ENCODE measurements around the gene TNFAIP8L2. TPM values are rescaled to one million over a fixed set of nuclear protein-coding genes. Genes with fewer than 3 reads are reported as not detected.
"Not testable (repeated sequence)": the region's sequence is repeated elsewhere in the genome, so short reads cannot be mapped to it uniquely, and the experiment has no call there.

Gene TNFAIP8L2
- total RNA-seq, 1 experiment from 2014 or later, result not detected

GRCh38 chr1:151146072-151146411, 10.4 kb upstream of the TNFAIP8L2 start:
- no peak for DNase-seq (ENCODE audit: low read depth)

DNA sequence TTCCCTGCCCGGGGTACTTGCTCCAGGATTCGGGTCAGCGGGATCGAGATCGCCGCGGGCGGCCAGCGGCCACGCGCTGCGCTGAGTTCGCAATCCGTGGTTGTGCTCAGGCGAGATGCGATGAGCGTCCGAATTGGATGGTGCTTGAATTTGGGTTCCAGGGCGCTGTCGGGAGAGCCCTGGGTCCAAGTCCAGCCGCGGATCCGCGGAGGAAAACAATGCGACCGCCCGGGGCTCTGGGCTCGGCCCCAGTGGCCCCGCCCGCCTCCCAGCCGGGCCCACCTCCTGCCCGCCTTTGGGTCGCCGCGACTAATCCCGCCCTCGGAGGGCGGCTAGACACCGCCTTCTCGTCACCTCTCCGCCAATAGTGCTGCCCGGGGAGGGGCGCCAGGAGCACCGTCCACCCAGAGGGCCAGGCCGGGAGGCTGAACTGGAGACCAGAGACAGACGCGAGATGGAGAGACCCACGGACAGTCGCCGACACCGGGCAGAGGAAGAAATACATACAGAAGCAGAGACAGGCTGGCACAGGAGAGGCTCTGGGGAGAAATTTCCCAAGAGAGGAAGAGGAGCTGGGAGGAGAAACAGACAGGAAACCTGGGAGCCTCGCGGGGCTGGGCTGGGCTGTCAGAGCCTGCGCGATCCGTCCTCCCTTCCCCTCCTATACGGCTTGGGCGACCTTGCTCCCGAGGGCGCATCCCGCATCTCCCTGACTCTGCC, 9.9 kb upstream of the TNFAIP8L2 start, which contains the start of gene SEMA6C:
TSS of gene SEMA6C (minus strand) at position 220 of the 720 bp plus-strand sequence. CDS start 4,010 bp downstream, outside the sequence.
- DNase-seq (ENCODE audit: low read depth), result peak; percentile 96

GRCh38 chr1:151147132-151147503, 9.3 kb upstream of the TNFAIP8L2 start:
- no peak for DNase-seq (ENCODE audit: low read depth)

DNA sequence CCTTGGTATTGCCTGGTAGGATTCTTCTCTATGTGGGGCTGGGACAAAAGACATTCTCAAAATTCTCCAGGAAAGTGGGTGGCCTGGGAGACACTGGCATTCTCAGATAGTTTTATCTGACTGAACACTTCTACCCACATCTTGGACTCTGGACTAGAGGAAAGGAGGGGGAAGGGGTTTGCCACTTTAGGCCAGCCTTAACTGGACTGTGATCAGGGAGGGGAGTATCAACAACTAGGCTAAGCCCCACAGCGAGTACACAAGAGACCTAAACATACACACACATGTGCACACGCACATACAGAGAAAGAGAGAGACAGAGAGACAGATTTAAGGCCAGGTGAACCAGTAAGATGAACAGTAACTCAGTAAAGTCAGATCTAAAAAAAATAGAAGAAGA, 8.8 kb upstream of the TNFAIP8L2 start:
- no peak for DNase-seq (ENCODE audit: low read depth)

- no peak for DNase-seq (ENCODE audit: low read depth)
Measured at GRCh38 chr1:151157067-151157531, 650 bp downstream of the TNFAIP8L2 start.

DNA sequence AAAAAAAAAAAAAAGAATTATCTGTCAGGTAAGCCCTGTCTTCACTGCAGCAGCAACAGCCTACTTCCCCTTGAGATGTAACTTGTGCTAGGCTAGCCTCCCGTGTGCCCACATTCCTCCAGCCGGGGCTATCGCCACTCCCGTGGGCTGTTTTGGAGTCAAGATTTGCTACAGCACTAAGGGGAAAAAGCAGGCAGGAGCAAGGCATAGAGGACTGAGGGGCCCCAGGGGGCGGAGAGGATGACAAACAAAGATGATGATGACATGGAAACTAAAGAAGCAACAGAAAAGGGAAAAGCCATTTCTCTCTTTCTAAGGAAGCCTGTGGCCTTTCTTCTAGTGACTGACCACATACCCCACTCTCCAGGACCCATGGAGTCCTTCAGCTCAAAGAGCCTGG, 1.9 kb downstream of the TNFAIP8L2 start:
- DNase-seq (ENCODE audit: low read depth), result no peak

- DNase-seq (ENCODE audit: low read depth), result no peak
Measured at GRCh38 chr1:151158751-151159251, 2.4 kb downstream of the TNFAIP8L2 start.

- no peak for DNase-seq (ENCODE audit: low read depth)
Measured at GRCh38 chr1:151159373-151159772, 2.9 kb downstream of the TNFAIP8L2 start.

DNA sequence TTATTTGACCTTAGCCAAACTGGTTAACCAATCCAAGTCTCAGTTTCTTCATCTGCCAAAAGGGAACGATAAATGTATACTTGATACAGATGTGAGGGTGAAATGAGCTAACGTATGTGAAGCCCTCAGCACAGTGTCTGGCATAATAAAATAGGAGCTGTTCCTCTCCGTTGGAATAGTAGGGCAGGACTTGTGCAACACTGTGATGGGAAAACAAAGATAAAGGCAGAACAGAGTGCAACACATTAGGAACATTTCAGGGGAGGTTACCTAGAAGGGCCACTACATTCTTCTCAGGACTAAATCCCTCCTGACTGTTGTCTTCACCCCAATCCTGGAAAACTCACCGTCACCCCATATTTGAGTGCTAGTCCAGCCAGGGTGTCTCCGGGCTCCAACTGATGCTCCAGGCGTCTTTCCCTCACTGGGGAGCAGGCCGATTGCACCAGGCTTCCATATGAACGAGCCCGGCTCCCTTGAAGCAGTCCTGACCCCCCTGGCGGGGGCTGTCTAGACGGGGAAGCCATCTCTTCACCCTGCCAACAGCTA, 8.4 kb downstream of the TNFAIP8L2 start:
- DNase-seq (ENCODE audit: low read depth), result no peak

DNA sequence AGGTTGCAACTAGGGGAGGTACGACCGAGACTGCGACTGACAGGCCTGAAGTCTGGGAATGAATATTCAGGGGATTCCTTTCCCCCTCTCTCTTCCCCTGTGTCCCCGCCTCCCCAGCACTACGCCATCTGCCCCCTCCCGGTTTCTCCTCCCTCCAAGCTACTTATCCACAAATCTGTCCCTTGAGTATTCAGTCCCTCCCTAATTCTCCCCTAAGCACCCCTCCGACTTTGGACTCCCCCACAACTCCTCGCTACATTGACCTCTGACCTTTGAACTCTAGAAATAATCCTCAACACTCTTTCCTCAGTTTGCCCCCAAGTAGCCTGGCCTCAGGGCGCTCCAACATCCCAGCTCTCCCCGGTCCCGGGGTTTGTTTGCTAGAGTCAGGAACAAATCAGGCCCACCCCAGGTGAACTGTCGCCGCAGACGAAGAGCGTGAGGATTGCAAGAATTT, 8.9 kb downstream of the TNFAIP8L2 start:
- DNase-seq (ENCODE audit: low read depth), result peak; percentile 41

GRCh38 chr1:151165738-151166504, 9.5 kb downstream of the TNFAIP8L2 start, which contains the start of the genes LYSMD1 and SCNM1:
LYSMD1 (minus strand) TSS chr1:151165902; CDS start chr1:151165258, 644 bp downstream.
SCNM1 (plus strand) TSS chr1:151166144; CDS start chr1:151166153, 9 bp downstream.
- peak; percentile 99 for DNase-seq (ENCODE audit: low read depth)

GRCh38 chr1:151166505-151166956, 10.1 kb downstream of the TNFAIP8L2 start:
- peak; percentile 60 for DNase-seq (ENCODE audit: low read depth)

DNA sequence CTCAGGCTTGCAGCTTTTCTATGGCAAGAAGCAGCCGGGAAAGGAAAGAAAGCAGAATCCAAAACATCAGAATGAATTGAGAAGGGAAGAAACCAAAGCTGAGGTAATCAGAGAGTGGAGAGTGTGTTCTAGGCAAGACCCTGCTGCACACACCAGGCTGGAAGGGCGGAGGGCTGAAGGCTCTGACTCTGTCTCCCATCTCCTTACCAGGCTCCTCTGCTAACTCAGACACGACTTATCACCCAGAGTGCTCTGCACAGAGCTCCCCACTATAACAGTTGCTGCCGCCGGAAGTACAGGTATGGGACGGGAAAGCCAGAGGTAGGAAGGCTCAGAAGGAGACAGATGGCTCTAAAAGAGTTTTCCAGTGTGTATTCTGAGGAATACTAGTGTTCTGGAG, 10.7 kb downstream of the TNFAIP8L2 start:
- no peak for DNase-seq (ENCODE audit: low read depth)

GRCh38 chr1:151171190-151171589, 14.7 kb downstream of the TNFAIP8L2 start:
- DNase-seq (ENCODE audit: low read depth), result no peak

DNA sequence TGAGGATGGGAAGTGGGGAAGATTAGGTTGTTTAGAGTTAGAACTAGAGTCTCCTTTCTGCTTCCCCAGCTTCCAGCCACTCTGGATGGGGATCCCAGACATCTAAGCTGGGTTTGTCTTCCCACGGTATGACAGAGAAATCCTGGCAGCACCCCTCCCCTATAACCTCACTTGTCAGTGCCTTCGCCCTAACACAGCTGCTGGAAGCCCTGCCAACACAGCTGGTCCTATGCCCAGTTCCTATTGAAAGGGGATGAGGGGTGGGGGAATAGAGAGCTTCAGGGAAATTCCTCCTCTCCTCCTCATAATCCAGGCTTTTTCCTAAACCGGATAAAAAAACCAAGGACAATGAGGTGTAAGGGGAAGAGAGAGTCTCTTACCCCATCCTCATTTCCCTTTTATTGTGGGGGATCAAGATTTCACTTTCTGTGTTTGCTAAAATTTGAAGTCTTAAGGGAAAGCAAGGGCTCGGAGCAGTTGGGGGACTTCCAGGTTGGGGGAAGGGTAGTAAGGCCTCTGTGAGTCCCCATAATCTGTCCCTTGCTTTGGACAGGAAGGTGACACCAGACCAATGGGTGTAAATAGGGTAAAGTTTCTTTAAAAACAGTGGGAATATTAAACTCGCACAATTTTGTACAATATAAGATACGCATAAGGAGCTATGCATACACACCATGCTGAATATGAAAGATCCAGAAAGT, 18.7 kb downstream of the TNFAIP8L2 start:
- DNase-seq (ENCODE audit: low read depth), result no peak

GRCh38 chr1:151175863-151176262, 19.4 kb downstream of the TNFAIP8L2 start, which contains the start of gene TMOD4:
TMOD4 (minus strand) TSS chr1:151175981; CDS start chr1:151174875, 1,106 bp downstream.
- DNase-seq (ENCODE audit: low read depth), result no peak

- DNase-seq (ENCODE audit: low read depth), result no peak
Measured at GRCh38 chr1:151176514-151177045, 20.1 kb downstream of the TNFAIP8L2 start.

DNA sequence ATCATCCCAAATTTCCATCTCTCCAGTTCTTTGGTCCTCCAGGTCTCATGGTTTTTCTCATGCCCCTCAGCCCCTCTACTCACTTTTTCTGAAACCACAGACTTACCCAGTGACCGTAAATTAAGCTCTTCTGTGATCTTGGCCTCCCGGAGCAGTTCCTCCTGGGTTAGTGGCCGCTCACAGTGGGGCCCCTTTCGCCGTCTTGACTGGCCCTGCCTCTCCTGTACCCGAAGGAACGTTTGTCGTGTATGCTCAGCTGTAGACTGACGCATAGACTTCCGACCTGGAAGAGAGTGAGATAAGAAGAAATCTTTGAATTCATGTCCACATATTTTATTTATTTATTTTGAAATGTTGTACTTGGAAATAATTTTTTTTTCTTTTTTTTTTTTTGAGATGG, 27.8 kb downstream of the TNFAIP8L2 start:
- no peak for DNase-seq (ENCODE audit: low read depth)

- DNase-seq (ENCODE audit: low read depth), result no peak
Measured at GRCh38 chr1:151187205-151187604, 30.8 kb downstream of the TNFAIP8L2 start.

- not testable (repeated sequence) for DNase-seq (ENCODE audit: low read depth)
Measured at GRCh38 chr1:151188667-151189066, 32.2 kb downstream of the TNFAIP8L2 start.

Data from Daoy (cell line).